ENCODE measurements around the gene OTULIN.

DNA sequence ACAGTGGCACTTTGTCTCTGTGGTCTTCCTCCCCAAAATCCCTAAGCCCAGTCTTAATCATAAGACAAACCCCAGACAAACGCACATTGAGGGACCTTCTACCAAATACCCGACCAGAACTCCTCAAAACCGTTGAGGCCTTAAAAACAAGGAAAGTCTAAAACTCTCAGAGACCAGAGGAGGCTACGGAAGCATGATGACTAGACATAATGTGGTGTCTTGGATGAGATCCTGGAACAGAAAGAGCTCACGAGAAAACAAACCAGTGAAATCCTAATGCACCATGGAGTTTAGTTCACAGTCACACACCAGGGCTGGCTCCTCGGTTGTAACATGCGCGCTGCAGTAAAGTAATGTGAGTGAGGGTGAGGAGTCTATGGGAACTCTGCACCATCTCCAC is 58.4 kb downstream of the OTULIN start:
- TF ChIP-seq, protein P1, sequence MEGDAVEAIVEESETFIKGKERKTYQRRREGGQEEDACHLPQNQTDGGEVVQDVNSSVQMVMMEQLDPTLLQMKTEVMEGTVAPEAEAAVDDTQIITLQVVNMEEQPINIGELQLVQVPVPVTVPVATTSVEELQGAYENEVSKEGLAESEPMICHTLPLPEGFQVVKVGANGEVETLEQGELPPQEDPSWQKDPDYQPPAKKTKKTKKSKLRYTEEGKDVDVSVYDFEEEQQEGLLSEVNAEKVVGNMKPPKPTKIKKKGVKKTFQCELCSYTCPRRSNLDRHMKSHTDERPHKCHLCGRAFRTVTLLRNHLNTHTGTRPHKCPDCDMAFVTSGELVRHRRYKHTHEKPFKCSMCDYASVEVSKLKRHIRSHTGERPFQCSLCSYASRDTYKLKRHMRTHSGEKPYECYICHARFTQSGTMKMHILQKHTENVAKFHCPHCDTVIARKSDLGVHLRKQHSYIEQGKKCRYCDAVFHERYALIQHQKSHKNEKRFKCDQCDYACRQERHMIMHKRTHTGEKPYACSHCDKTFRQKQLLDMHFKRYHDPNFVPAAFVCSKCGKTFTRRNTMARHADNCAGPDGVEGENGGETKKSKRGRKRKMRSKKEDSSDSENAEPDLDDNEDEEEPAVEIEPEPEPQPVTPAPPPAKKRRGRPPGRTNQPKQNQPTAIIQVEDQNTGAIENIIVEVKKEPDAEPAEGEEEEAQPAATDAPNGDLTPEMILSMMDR (IDR thresholded peaks at IDR 0.05), result no peak
- no peak for TF ChIP-seq POLR2A (IDR thresholded peaks at IDR 0.05)

All from esophagus squamous epithelium (tissue), 4 donors.